Activated T-helper 9 cell treated with anti-CD3 and anti-CD28 coated beads, Interleukin-2, amount 50 U/mL, for 16 hours (primary cell): Measurements from ENCODE around the gene WWC2.

ENCODE experiments used
- DNase-seq: peaks from one replicate; pipeline ENCODE4 v3.0.0-alpha.2; 2020; ENCODE audit warnings: low read depth

The WWC2 gene

DNA sequence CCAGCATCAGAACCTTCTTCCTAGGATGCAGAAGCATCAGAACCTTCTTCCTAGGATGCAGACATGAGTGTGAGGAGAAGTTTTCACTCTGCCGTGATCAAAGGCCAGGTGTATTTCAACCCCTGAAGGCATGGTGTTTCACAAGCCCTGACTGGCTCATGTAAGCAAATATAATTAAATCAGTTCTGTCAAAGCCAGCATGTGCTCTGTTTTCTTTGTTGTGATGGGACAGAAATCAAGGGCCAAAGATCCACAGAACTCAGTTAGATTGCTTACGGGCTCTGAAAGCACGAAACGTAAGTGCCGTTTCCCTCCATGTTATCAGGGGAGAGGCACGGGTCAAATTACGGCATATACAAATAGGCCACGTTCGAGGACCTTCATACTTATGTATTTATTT is 255.2 kb downstream of the WWC2 start:
- no peak for DNase-seq

DNA sequence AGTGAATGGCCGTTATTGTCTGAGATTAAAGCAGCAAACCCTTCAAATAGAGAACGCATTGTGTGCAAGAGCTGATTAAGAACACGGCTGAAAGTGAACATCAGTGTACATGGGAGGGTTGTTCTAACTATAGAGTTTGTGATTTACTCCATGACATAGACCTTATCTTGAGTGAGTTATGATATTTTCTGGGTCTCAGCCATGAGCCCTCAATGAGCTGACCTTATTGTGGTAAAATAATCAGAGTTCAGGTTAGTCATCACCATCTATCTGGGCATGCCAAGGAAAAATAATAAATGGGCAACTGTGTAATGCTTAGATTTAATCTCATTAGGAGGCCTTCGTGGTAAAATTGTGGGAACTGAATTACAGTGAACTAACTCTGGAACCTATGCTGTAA is 256.3 kb downstream of the WWC2 start:
- DNase-seq: no peak

DNA sequence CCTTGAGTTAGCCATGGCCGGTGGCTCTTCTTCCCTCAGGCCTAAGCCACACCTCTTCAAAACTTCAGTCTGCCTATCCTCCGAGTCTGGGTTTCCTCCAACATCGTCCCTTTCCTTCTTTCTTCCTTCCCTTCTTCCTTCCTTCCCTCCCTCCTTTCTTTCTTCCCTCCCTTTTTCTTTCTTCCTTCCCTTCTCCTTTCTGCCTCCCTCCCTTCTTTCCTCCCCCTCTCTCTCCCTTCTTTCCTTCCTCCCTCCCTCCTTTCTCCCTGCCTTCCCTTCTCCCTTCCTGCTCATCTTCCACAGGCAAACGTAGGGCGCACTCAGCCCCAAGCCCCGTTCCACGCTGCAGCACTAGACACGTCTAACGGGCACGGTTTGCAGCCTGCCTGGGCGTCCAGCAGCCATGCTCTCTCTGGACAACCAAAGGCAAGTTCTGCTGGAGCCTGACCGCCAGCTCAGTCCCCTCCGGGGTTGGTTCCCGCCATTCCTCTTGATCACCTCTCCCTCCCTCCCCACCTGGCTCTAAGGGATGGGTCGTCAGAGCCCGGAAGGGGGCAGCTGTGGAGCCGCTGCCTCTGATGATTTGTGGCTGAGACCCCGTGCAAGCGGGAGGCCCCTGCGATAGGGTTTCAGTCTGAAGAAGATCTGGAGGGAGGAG is 257.2 kb downstream of the WWC2 start:
- DNase-seq: no peak

DNA sequence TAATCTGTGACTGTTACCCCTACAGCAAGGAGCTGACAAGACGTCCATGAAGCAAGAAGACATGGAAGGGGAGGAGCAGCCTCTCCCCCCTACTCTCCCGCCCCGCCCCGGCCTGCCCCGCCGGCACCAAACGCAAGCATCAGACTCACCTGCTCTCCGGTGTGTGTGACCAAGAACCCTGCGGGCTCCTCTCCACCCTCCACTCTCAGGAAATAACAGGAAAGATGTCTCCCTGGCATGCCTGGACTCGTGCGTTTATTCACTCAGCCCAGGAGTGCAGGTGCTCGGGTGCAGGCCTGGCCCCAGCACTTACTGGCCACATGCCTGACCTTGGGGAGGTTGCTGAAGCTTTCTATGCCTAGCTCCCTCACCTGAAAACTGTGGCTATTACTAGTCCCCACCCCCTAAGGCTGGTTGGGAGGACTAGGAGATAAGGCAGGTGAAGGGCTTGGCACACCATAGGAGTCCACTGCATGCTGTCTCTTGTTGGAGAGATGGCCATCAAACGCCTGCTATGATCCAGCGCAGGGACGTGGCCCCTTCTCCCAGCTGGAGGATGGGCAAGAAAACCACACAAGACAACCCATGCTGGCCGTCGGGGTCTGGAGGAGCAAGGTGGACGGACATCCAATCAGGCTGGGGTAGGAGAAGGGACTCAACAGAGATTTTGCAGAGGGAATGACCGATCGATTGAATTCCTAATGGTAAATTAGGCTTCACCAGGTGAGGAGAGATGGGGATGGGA is 258.0 kb downstream of the WWC2 start:
- DNase-seq: no peak

DNA sequence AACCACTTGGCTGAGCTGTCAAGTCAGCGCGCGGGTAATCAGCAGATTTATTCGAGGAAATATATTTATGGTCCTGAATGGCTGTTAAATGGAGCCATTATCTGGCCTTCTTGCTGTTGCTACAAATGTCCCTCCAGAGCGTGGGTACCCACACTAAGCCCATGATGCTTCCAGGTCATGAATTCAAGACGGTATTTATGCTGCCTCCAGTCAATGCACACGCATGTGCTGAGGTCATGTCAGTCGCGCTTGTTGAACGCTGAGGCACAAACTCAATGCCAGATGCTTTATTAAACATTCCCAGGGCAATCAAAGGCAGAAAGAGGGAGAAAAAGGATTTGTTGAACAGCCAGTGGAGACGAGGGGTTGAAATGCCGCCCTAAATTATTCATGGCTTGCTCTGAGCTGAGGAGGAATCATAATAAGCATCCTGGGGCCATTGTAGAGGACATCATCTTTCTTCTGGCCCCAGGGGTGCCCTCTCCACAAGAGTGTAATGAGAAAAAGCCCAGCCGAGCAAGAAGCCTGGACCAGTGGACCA is 259.2 kb downstream of the WWC2 start:
- no peak for DNase-seq

DNA sequence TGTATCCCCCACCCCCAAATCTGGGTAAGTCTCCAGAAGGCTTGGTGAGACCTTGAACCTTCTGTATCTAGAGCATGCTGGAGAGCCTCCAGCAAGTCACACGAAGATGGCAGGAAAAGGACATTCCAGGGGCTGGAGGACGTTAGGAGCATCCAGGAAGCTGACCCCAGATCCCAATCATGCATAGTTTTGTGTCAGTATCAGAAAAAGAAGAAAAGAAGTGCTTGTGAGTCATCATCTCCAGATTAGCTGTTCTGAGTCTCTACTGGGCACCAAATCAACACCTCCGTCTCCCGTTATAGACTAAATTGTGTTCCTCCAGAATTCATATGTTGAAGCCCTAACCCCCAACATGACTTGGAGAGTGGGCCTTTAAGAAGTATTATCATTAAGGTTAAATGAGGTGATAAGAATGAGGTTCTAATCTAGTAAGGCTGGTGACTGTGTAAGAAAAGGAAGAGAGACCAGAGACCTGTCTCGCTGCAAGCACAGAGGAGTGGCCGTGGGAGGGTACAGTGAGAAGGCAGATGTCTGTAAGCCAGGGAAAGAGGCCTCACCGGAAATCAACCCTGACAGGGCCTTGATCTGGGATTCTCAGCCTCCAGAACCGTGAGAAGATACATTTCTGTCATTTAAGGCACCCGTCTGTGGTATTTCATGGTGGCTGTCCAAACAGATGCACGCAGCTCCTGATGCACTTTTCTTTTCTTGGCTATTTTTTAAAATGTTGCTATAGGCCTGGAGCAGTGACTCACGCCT is 261.3 kb downstream of the WWC2 start:
- no peak for DNase-seq

DNA sequence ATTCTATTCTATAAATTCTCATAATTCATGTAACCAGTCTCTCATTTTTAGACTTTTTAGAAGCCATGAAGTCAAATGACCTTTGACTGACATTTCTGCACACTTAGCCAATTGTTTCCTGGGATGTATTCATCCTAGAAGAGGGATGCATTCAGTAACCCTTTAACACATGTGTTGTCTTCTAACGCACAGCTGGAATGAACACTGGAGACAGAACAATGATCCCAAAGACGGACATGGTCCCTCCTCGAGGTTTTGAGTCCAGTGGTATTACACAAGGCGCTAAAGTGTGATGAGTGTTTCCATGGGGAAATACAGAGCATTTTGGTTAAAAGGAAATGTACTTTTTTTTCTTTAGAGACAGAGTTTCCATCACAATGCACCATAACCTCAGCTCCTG is 263.0 kb downstream of the WWC2 start:
- DNase-seq: no peak

DNA sequence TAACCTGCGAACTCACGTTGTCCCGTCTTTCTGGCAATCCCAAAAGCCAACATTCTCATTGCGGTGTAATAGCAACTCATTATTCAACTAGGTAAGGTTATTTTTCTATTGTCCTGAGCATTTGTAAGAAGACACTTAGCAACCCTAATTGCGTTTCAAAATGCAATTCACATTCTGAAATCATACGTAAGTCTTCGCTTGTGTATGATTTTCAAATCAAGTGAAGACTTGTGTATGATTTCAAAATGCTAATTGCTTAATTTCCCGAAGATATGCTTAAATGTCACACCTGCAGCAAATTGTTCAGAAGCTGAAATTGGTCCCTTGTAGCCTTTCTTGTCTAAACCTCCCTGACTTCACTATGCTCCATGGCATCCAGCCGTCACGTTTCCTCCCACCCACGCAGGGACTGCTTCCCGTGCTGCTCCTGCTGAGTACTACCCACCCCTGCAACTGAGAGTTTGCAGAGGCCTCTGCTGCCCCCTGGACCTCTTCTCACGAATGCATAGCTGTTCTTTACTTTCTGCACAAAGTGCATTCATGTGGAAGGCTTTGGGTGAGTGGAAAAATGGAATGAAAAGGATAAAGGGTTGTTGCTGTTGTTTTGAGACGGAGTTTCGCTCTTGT is 264.0 kb downstream of the WWC2 start:
- no peak for DNase-seq

DNA sequence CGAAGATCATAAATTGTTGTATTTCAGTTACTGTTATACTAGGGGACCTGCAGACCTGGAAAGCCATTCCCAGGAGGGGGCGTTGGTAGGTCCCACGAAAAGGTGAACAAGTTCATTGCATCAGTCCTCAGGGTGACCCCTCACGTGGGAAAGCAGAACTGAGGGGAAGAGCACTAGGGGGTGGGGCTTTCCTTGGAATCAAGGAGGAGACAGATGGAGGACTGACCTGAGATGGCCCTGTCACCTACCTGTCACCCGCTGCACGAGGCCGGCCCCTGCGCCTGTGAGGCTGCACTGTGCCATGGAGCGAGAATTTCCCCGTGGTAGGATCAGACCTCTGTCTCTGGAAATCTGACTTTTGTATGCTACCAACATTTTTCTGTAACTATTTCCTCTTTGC is 265.0 kb downstream of the WWC2 start:
- DNase-seq: no peak

DNA sequence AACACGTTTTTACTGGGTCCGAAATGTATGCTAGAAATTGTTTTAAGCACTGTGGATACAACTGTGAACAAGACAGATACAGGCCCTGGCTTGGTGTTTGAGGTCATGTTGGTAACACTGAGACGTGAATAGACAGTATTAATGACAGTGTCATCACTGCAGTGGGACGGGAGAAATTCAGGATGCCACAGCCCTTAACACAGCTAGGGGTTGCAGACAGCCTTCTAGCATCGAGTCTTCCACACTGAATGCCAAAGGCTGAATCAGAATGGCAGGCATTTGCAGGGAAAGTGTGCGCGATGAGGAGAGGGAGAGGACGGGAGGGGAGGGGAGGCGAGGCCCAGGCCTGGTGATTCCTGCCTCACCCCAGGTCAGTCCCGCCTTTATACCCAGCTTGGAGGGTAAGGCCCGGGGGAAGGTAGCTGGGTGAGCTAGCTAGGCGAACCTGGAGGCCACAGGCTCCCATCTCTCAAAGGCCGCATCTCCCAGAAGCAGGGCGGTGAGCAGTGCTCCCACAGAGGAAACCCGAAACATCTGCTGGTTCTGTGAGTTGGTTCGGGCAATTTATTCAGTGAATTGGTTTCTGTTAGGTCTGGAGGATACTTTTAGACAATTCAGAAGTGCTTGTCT is 267.3 kb downstream of the WWC2 start:
- no peak for DNase-seq

DNA sequence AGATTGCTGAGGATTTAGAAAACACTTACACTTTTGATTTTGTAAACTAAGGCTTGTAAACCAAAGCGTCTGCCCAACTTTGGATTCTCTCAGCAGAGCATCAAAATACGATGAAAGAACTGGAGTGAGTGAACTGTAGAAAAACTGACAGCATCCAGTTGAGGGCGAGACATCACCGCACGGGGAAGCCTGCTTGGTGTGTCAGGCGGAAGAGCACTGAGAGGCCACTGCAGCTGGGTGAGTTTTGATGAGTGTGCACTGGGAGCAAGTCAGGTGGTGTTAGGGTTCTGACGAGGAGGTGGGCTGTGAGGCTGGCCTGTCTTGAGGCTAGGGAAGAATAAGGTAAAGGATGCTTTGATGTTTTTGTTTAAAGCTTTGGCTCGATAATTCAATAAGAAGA is 270.0 kb downstream of the WWC2 start:
- DNase-seq: no peak
